DND-41 (cell line): ENCODE data around the gene RAB6B.

Experiments used
- CTCF ChIP-seq: IDR thresholded peaks from 2 replicates; pipeline ENCODE4 v1.5.1; 2012; ENCODE audit warnings: borderline replicate concordance, low read length, moderate library complexity, mild to moderate bottlenecking; ENCODE audit not compliant: poor library complexity, severe bottlenecking; ENCODE audit errors: extremely low read depth
- EZH2 ChIP-seq: IDR thresholded peaks from 3 replicates; pipeline ENCODE4 v1.6.1; 2012; ENCODE audit warnings: borderline replicate concordance, low read depth, mild to moderate bottlenecking, moderate library complexity, low read length, inconsistent platforms; ENCODE audit not compliant: severe bottlenecking

DNA sequence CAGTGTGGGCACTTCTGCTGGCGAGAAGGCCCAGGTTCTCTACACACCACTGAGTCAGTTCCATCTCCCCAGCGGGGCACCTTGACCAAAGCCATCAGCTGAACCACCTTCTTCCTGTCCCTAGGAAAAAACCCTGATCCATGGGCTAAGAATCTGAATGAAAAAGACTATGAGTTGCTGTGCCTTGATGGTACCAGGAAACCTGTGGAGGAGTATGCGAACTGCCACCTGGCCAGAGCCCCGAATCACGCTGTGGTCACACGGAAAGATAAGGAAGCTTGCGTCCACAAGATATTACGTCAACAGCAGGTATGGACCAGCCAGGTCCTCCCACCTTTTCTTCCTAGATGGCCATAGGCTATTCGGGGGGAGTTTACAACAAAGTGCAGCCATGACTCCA lies 120.4 kb downstream of the RAB6B start:
- TF ChIP-seq CTCF: no peak
- TF ChIP-seq EZH2: no peak
